Esophagus muscularis mucosa (tissue), 4 donors: Measurements from ENCODE around the gene KRT12.

ENCODE experiments used
- CTCF ChIP-seq, 3 experiments: fragments of 200-600 bp in 2 of 3; fragments of 450-650 bp in 1 of 3; sonication (generic) in 2 of 3; IDR thresholded peaks; one replicate each; pipeline ENCODE4 v1.5.1; 2017 to 2019; ENCODE audit warnings: antibody characterized with exemption in 3 of 3, mild to moderate bottlenecking in 2 of 3, moderate library complexity in 1 of 3
- EP300 ChIP-seq: sonication (generic); formaldehyde crosslinking; IDR thresholded peaks from one replicate; pipeline ENCODE4 v1.6.1; 2017; ENCODE audit warnings: antibody characterized with exemption
- POLR2A ChIP-seq: fragments of 450-650 bp; IDR thresholded peaks from one replicate; pipeline ENCODE4 v1.6.1; 2017; ENCODE audit warnings: antibody characterized with exemption, moderate library complexity, mild to moderate bottlenecking, low read depth

- TF ChIP-seq CTCF (IDR thresholded peaks at IDR 0.05) (no peak), EP300 (no peak), POLR2A (no peak)
Measured at GRCh38 chr17:40915721-40916256, 48.8 kb upstream of the KRT12 start.
